HepG2 (cell line): ENCODE results near the gene SMNDC1.
"Not testable (repeated sequence)": the region's sequence is repeated elsewhere in the genome, so short reads cannot be mapped to it uniquely, and the experiment has no call there.

Source experiments
- CTCF ChIP-seq: sonication (generic); formaldehyde crosslinking; IDR thresholded peaks from 2 replicates; pipeline ENCODE4 v1.5.0; 2020; ENCODE audit warnings: mild to moderate bottlenecking, missing genetic modification reagents, moderate library complexity
- POLR2A ChIP-seq, 2 experiments: IDR thresholded peaks; 2 replicates each; pipeline ENCODE4 v1.6.1; 2011; ENCODE audit warnings: low read depth in 2 of 2, low read length in 2 of 2, mild to moderate bottlenecking in 1 of 2, moderate library complexity in 1 of 2; ENCODE audit not compliant: insufficient read depth in 1 of 2
- TIGD3 ChIP-seq: sonication (generic); formaldehyde crosslinking; IDR thresholded peaks from 2 replicates; pipeline ENCODE4 v1.5.1; 2020; ENCODE audit warnings: mild to moderate bottlenecking, missing genetic modification reagents, borderline replicate concordance
- ZKSCAN1 ChIP-seq: fragments of 150-350 bp; IDR thresholded peaks from 2 replicates; pipeline ENCODE4 v1.6.1; 2014; ENCODE audit warnings: low read length
- ZNF160 ChIP-seq: sonication (generic); formaldehyde crosslinking; IDR thresholded peaks from 2 replicates; pipeline ENCODE4 v1.8.0; 2022; ENCODE audit warnings: mild to moderate bottlenecking, inconsistent platforms, missing genetic modification reagents

DNA sequence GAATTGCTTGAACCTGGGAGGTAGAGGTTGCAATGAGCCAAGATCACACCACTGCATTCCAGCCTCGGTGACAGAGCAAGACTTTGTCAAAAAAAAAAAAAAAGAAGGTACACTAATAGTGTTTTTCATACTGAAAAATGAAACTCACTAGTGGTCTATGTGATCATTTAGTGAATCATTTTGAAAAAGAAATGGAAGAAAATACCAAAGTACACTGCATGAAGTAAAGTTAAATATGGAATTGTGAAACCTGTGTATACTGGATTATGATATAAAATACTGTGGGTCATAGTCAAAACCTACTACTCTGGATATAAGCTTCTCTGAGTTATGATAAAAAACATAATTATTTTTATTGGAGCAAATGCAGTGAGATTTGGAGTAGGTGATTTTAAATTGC, 55.2 kb downstream of the SMNDC1 start:
- TF ChIP-seq ZKSCAN1; CTCF (CRISPR knock-in tag); POLR2A (IDR thresholded peaks at IDR 0.05; ENCODE audit: insufficient read depth in 1 of 2, low read depth in 2 of 2, low read length in 2 of 2); ZNF160 (CRISPR knock-in tag); TIGD3: not testable (repeated sequence)
